Sciatic nerve (tissue), 2 donors: ENCODE results near the gene HDGFL2. TPM values are rescaled to one million over a fixed set of nuclear protein-coding genes. Genes with fewer than 3 reads are reported as not detected.
"Not testable (repeated sequence)": the region's sequence is repeated elsewhere in the genome, so short reads cannot be mapped to it uniquely, and the experiment has no call there.

ENCODE experiments used
- ATAC-seq: fragments of 200-7000 bp; cut with Tn5 transposase; one replicate; pipeline ENCODE4 v1.9.1; 2020; ENCODE audit warnings: mild to moderate bottlenecking, moderate library complexity
- DNase-seq: peaks from one replicate; pipeline ENCODE4 v3.0.0-alpha.2; 2020; ENCODE audit warnings: low spot score
- intact Hi-C: fragments of 100-400 bp; cut with DNase I; formaldehyde crosslinking; loops from one replicate; pipeline ENCODE4 v1.14.2; 2022
- total RNA-seq: library from RNA; stranded (reverse); fragmentation: NEBNext Ultra II Directional; extraction: Animal tissue kit (Norgen Biotek cat#: 25700); gene quantifications from one replicate; pipeline ENCODE4 v1.2.1, GENCODE V29; 2021
- donor health status: DM: no; HTN: no; CAD: no.
- donor health status: DM: no; HTN: no; CAD: no.

Gene HDGFL2
- total RNA-seq, 1 donor from 2014 or later: 37.7 TPM

DNA sequence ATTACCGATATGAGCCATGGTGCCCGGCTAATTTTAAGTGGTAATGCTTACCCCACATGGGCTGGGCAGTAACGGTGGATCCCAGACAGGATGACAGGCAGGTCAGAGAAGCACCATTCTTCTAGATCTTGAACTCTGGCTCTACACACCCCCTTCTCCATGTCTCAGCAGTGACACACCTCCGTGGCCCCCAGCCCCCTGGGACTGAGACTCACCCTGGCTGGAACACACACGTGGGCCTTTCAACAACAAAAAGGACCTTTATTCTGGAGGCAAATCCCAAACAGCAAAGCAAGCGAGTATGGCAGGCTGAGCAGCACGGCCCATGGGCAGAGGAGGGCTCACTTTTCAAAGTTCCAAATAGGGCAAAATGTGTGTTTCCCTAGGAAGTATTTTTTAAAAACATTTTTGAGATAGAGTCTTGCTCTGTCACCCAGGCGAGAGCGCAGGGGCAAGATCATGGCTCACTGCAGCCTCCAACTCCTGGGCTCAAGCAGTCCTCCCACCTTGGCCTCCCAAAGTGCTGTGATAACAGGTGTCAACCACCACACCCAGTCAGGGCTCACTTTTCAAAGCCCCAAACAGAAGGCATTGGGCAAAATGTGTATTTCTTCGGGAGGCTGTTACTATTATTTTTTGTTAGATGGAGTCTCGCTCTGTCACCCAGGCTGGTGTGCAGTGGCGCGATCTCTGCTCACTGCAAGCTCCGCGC lies 50.4 kb downstream of the HDGFL2 start:
- ATAC-seq (no peak), DNase-seq (no peak)
- intact Hi-C loops: no loop called here

GRCh38 chr19:4523306-4524110 lies 51.4 kb downstream of the HDGFL2 start:
- ATAC-seq (no peak), DNase-seq (no peak)
- intact Hi-C loops: no loop called here

DNA sequence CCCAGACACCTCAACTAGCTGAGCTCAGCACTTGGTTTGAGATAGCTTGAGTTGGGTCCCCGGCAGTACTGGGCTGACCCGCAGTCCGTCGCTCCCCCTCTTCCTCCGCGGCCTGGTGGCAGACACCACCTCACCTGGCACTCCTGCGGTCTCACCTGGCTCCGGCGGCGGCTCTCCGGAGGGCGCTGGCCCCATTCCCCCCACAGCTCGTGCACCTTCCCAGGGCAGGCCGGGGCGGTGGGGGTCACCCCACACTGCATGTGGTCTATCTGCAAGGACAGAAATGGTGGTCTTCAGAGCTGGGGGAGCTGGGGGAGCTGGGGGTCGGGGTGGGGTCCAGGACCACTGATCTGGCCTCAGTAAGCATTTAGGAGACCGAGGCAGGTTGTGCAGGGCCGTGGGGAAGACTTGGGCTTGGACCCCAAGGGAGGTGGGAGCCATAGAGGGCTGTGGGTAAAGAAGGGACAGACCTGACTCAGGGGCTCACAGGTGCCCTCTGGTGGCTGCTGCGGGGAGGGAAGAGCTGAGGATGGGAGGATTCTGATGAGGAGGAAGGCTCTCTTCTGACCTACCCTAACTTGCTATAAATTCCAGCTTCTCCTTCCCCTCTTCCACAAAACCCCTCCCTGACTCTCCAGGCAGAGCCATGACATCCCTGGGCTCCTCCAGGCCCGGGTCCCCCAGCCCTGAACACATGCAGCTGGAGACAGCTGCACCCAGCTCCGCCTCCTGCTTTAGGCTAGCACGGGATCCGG lies 52.9 kb downstream of the HDGFL2 start:
- DNase-seq (peak; percentile 80), ATAC-seq (peak; percentile 57)
- intact Hi-C loops: no loop called here

- intact Hi-C loops: no loop called here
- no peak for ATAC-seq
- DNase-seq: no peak
Measured at GRCh38 chr19:4525563-4526002, 53.5 kb downstream of the HDGFL2 start.

GRCh38 chr19:4527377-4527776 lies 55.3 kb downstream of the HDGFL2 start:
- ATAC-seq, DNase-seq, intact Hi-C loops: not testable (repeated sequence)

GRCh38 chr19:4528843-4529242 lies 56.7 kb downstream of the HDGFL2 start:
- intact Hi-C loops: no loop called here
- DNase-seq: no peak

DNA sequence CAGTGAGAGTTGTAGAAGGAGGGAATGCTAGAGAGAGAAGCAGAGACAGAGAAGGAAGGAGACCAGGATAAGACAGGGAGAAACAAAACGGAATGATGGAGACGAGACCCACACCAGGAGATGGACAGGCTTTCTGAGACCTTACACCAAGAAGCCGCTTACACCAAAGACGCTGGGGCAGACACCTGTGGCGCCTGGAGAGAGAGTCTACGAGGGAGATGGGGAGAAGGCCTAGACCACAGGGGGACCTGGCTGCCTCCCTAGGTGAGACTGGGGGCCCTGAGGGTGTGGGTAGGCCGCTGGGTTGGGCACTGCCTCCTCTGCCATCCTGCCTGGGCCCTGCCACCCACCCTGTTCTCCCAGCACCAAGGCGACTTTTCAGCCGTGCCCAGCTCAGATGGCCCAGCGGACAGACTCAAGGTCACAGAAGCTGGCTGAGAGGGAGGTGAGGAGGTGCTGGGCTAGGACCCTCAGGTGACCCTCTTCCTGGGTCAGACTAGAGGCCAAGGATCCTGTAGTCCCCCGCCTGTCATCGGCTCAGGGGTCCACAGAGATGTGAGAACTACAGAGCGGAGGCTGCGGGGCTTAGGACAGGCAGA lies 57.9 kb downstream of the HDGFL2 start:
- intact Hi-C loops: loop anchor here (10.0 kb wide), 1 partner anchor 485 kb away; no protein-coding TSS in a partner anchor
- no peak for ATAC-seq

More at GRCh38 chr19:4528843-4529242, 56.7 kb downstream of the HDGFL2 start:
- ATAC-seq: no peak

GRCh38 chr19:4531562-4532165 lies 59.6 kb downstream of the HDGFL2 start:
- DNase-seq: no peak
- intact Hi-C loops: loop anchor here (10.0 kb wide), 1 partner anchor 483 kb away; no protein-coding TSS in a partner anchor
- no peak for ATAC-seq

More for the DNA sequence above, 57.9 kb downstream of the HDGFL2 start:
- no peak for DNase-seq

DNA sequence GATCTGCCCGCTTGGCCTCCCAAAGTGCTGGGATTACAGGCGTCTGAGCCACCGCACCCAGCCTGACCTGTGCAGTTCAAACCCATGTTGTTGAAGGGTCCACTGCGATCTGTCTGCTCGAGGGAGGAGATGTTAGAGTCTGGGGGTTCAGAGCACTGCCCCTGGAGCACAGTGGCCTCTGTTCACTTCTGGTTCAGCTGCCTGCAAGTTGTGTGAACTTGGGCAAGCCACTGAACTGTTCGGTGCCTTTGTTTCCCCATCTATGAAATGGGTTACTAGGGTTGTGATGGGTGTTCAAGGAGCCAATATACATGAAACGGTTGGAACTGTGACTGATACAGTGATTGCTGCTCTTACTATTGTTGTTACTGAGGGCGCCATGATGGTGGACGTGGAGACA lies 61.2 kb downstream of the HDGFL2 start:
- DNase-seq: no peak
- intact Hi-C loops: loop anchor here (10.0 kb wide), 1 partner anchor 481 kb away; no protein-coding TSS in a partner anchor
- no peak for ATAC-seq

DNA sequence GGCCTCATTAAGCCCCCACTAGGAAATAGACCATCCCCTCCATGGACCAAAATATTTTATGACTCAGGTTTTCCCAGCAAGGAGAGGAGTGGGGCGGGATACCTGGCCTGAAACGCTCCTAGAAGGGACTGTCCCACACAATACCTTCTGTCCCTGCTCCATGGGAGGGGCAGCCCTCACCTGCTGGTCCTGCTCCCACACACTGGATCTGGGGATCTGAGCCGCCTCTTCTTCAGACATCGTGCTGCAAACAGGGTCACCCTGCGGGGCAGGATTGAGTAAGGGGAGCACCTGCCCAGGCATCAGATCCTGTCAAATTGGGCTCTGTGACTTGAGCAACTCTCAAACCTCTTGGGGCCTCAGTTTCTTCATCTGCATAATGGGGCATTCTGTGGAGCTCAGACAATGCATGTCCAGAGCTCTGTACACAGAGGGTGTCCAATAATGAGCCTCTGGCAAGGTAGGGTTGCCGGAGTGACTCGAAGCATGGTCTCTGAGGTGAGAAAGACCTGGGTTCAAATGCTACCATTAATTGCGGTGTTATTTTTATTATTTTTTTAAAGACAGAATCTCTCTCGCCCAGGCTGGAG lies 61.8 kb downstream of the HDGFL2 start:
- no peak for DNase-seq
- ATAC-seq: no peak
- intact Hi-C loops: loop anchor here (10.0 kb wide), 1 partner anchor 481 kb away; no protein-coding TSS in a partner anchor

DNA sequence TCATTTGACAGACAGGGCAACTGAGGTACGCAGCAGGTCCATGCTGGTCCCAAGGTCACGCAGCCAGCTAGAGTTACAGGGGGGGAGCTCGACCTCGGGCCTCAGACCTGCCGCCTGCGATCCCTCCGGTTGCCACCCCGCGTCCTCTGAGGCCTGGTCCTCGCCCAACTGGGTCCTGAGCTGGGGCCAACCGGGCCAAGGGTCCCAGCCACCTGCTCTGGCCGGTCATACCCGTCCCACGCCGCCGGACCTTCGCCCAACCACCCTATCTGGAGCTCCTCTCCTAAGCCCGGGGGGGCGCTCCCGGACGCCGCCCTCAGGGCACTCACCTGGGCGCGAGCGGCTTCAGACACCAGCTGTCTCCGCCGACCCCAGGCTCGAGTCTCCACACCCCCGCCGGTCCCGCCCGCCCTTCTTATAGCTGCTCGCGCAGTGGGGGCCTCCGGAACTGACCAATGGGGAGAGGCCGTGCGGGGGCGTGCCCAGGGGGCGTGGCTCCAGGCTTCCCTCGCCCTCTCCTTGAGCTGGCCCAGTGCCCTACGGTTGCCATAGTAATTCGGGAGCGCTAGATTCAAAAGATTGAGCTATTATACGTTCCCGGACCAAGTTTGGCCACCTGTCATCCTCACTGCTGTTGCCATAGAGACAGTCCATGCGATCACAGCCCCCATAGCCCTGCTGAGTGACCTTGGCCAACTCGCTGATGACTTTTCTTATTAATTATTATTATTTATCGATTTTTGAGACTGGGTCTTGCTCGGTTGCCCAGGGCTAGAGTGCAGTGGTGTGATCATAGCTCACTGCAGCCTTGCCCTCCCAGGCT lies 63.0 kb downstream of the HDGFL2 start, which contains the start of gene PLIN5:
Gene PLIN5, minus strand, starts transcription at position 389 of the 823 bp plus-strand sequence. CDS start 1,150 bp downstream, outside the sequence.
- intact Hi-C loops: loop anchor here (10.0 kb wide), 1 partner anchor 480 kb away; no protein-coding TSS in a partner anchor
- peak; percentile 82 for DNase-seq
- peak; percentile 81 for ATAC-seq

DNA sequence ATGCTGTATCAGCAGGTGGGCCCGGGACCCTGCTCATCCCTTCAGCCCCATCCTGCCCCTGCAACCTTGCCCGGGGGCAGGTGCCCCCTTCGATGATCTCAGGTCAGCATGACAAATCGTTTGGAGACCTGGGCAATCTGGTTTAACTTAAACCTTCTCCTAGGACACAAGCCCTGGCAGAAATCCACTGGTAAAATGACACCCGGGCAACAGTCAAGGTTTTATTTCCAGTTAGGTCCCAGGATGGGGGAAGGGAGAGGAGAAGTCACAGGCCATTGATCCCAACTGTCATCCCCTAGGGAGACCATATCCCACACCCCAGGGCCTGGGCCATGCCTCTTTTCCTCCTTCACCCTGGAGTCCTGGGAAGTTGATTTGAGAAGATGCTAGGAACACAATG lies 64.7 kb downstream of the HDGFL2 start:
- no peak for DNase-seq
- intact Hi-C loops: loop anchor here (10.0 kb wide), 1 partner anchor 478 kb away; no protein-coding TSS in a partner anchor
- no peak for ATAC-seq

DNA sequence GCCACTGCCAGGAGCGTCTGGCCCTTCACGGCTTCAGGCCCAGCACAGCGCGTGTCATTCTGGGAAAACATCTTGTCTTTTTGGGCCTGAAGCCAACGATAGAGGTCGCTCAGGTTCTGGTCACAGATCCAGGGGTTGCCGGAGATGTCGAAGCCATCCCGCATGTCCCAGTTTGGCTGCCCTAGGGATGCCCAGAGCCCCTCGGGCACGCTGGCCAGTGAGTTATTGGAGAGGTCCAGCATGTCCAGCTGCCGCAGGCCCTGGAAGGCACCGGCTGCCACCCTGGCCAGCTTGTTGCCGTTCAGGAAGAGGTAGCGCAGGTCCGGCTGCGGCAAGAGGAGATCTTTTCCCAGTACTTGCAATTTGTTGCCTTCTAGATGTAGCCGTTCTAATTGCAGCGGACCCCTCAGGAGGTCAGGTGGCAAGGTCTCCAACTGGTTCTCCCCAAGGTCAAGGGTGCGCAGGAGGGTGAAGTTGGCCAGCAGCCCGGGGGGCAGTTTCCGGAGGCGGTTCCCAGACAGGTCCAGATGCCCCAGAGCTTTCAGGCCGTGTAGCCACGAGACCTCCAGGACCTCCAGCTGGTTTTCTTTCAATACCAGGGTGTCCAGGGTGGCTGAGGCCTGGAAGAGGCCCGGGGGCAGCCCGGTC lies 66.0 kb downstream of the HDGFL2 start:
- no peak for ATAC-seq
- no peak for DNase-seq
- intact Hi-C loops: loop anchor here (10.0 kb wide), 1 partner anchor 477 kb away; no protein-coding TSS in a partner anchor

- intact Hi-C loops: loop anchor here (10.0 kb wide), 1 partner anchor 476 kb away; no protein-coding TSS in a partner anchor
- ATAC-seq: no peak
- no peak for DNase-seq
Measured at GRCh38 chr19:4538601-4538954, 66.5 kb downstream of the HDGFL2 start.

GRCh38 chr19:4539169-4539692 lies 67.1 kb downstream of the HDGFL2 start:
- DNase-seq (no peak), ATAC-seq (no peak)
- intact Hi-C loops: loop anchor here (10.0 kb wide), 1 partner anchor 476 kb away; no protein-coding TSS in a partner anchor
